ENCODE measurements around the gene USP44.

DNA sequence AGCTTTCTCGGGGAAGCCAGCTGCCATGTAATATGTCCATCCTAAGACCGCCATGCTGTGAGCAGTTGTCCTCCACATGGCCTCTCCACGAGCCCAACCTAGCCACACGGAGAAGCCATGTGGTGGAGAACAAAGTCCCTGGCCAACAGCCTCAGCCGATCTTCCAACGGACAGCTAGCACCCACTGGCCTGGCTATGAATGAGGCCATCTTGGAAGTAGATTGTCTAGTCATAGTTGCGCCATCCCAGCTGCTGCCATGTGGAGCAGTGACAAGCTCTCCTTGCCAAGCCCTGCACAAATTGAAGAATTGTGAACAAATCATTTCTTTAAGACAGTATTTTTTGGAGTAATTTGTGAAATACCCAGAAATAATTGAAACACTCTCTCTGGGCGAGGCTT lies 49.3 kb upstream of the USP44 start:
- no peak for TF ChIP-seq POLR2A (IDR thresholded peaks at IDR 0.05)
- TF ChIP-seq, protein P1, sequence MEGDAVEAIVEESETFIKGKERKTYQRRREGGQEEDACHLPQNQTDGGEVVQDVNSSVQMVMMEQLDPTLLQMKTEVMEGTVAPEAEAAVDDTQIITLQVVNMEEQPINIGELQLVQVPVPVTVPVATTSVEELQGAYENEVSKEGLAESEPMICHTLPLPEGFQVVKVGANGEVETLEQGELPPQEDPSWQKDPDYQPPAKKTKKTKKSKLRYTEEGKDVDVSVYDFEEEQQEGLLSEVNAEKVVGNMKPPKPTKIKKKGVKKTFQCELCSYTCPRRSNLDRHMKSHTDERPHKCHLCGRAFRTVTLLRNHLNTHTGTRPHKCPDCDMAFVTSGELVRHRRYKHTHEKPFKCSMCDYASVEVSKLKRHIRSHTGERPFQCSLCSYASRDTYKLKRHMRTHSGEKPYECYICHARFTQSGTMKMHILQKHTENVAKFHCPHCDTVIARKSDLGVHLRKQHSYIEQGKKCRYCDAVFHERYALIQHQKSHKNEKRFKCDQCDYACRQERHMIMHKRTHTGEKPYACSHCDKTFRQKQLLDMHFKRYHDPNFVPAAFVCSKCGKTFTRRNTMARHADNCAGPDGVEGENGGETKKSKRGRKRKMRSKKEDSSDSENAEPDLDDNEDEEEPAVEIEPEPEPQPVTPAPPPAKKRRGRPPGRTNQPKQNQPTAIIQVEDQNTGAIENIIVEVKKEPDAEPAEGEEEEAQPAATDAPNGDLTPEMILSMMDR (IDR thresholded peaks at IDR 0.05) = no peak
- TF ChIP-seq POLR2AphosphoS5 (IDR thresholded peaks at IDR 0.05) = no peak

Data from breast epithelium (tissue), 3 donors.